Testis (tissue), 3 donors: ENCODE results near the gene NOP16. TPM values are rescaled to one million over a fixed set of nuclear protein-coding genes. Genes with fewer than 3 reads are reported as not detected.
"Not testable (repeated sequence)": the region's sequence is repeated elsewhere in the genome, so short reads cannot be mapped to it uniquely, and the experiment has no call there.

Experiments used
- DNase-seq: peaks from one replicate; pipeline ENCODE4 v3.0.0-alpha.2; 2019
- H3K27ac ChIP-seq, 2 donors: fragments of 200-600 bp; sonication (generic); one replicate each; pipeline ENCODE4 v1.5.1; 2019
- H3K27me3 ChIP-seq: fragments of 200-600 bp; sonication (generic); one replicate; pipeline ENCODE4 v1.5.1; 2019
- H3K36me3 ChIP-seq: fragments of 200-600 bp; sonication (generic); one replicate; pipeline ENCODE4 v1.5.1; 2017; ENCODE audit warnings: low read depth; ENCODE audit errors: missing control alignments
- H3K4me1 ChIP-seq: fragments of 200-600 bp; sonication (generic); one replicate; pipeline ENCODE4 v1.5.1; 2019
- H3K4me3 ChIP-seq, 2 donors: fragments of 200-600 bp; sonication (generic); one replicate each; pipeline ENCODE4 v1.5.1; 2017 to 2019
- H3K9me3 ChIP-seq: fragments of 200-600 bp; sonication (generic); one replicate; pipeline ENCODE4 v1.5.1; 2017
- POLR2A ChIP-seq: fragments of 450-650 bp; IDR thresholded peaks from one replicate; pipeline ENCODE4 v1.6.1; 2017; ENCODE audit warnings: antibody characterized with exemption, mild to moderate bottlenecking, moderate library complexity
- WGBS, 2 donors: methylation state at CpG; one replicate each; pipeline ENCODE4 v1.1.5; 2018; 5-methylcytosine and 5-hydroxymethylcytosine counted together
- intact Hi-C: fragments of 100-400 bp; cut with DNase I; formaldehyde crosslinking; loops from one replicate; pipeline ENCODE4 v1.15.1; 2023; ENCODE audit warnings: low total_unique reads
- polyA plus RNA-seq: library from polyadenylated mRNA; stranded (reverse); fragments of 350-450 nt; fragmentation: Illumina TruSeq; extraction: RNeasy Lipid Tissue Mini Kit (QIAGEN cat#74804); gene quantifications from one replicate; pipeline ENCODE4 v1.2.3, GENCODE V29; 2014; ENCODE audit warnings: low read depth, low replicate concordance; ENCODE audit not compliant: insufficient read depth
- total RNA-seq, 2 donors: library from RNA; depleted of rRNA; stranded (reverse); fragments of >200 nt; gene quantifications; one replicate each; pipeline ENCODE4 v1.2.3, GENCODE V29; 2016
- TF ChIP-seq, protein P1 (sequence below), 3 experiments: fragments of 450-650 bp in 2 of 3; fragments of 200-600 bp in 1 of 3; sonication (generic) in 1 of 3; IDR thresholded peaks; one replicate each; pipeline ENCODE4 v1.5.1; 2016 to 2019; ENCODE audit warnings: antibody characterized with exemption in 3 of 3, mild to moderate bottlenecking in 2 of 3, moderate library complexity in 1 of 3

The NOP16 gene
- total and polyA plus RNA-seq, 3 donors from 2014 or later, result 19.1 to 23.6 (median 19.2) TPM

DNA sequence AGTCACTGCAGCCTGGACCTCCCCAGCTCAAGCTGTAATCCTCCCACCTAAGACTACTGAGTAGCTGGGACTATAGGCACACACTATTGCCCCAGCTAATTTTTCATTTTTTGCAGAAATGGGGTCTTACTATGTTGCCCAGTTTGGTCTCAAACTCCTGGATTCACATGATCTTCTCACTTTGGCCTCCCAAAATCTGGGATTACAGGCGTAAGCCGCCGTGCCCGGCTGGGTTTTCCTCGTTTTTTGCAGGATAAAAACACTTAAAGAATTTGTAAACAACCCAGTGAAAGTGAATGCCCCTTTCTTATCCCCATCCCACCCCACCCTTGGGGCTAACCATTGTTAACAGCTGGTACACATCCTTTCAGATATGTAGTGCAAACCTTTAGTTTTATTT lies 20.2 kb upstream of the NOP16 start:
- no peak overlapping the region for H3K4me3 ChIP-seq
- intact Hi-C loops, result no loop called here
- H3K27ac ChIP-seq, result no peak overlapping the region
- no peak for TF ChIP-seq POLR2A
- TF ChIP-seq, protein P1, sequence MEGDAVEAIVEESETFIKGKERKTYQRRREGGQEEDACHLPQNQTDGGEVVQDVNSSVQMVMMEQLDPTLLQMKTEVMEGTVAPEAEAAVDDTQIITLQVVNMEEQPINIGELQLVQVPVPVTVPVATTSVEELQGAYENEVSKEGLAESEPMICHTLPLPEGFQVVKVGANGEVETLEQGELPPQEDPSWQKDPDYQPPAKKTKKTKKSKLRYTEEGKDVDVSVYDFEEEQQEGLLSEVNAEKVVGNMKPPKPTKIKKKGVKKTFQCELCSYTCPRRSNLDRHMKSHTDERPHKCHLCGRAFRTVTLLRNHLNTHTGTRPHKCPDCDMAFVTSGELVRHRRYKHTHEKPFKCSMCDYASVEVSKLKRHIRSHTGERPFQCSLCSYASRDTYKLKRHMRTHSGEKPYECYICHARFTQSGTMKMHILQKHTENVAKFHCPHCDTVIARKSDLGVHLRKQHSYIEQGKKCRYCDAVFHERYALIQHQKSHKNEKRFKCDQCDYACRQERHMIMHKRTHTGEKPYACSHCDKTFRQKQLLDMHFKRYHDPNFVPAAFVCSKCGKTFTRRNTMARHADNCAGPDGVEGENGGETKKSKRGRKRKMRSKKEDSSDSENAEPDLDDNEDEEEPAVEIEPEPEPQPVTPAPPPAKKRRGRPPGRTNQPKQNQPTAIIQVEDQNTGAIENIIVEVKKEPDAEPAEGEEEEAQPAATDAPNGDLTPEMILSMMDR (IDR thresholded peaks at IDR 0.05), result no peak
- peaks cover 15% of the 10 kb centered on the region for H3K4me1 ChIP-seq
- no peak for DNase-seq
- H3K9me3 ChIP-seq, result no peaks in the 10 kb centered on the region
- 89 to 95% methylated on average over 5 of the region's 5 CpGs for WGBS, 2 donors
- H3K36me3 ChIP-seq, result no peaks in the 10 kb centered on the region
- H3K27me3 ChIP-seq, result no peaks in the 10 kb centered on the region

DNA sequence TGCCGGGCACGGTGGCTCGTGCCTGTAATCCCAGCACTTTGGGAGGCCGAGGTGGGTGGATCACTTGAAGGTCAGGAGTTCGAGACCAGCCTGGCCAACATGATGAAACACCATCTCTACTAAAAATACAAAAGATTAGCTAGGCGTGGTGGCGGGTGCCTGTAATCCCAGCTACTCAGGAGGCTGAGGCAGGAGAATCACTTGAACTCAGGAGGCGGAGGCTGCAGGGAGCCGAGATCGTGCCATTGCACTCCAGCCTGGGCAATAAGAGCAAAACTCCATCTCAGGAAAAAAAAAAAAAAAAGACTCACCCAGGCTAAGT lies 19.8 kb upstream of the NOP16 start:
- WGBS, 2 donors, result 89 to 93% methylated on average over 10 of the region's 10 CpGs
- H3K36me3 ChIP-seq, DNase-seq, intact Hi-C loops, H3K9me3 ChIP-seq, H3K27ac ChIP-seq, H3K4me3 ChIP-seq, H3K27me3 ChIP-seq: not testable (repeated sequence)
- peaks cover 12% of the 10 kb centered on the region for H3K4me1 ChIP-seq

DNA sequence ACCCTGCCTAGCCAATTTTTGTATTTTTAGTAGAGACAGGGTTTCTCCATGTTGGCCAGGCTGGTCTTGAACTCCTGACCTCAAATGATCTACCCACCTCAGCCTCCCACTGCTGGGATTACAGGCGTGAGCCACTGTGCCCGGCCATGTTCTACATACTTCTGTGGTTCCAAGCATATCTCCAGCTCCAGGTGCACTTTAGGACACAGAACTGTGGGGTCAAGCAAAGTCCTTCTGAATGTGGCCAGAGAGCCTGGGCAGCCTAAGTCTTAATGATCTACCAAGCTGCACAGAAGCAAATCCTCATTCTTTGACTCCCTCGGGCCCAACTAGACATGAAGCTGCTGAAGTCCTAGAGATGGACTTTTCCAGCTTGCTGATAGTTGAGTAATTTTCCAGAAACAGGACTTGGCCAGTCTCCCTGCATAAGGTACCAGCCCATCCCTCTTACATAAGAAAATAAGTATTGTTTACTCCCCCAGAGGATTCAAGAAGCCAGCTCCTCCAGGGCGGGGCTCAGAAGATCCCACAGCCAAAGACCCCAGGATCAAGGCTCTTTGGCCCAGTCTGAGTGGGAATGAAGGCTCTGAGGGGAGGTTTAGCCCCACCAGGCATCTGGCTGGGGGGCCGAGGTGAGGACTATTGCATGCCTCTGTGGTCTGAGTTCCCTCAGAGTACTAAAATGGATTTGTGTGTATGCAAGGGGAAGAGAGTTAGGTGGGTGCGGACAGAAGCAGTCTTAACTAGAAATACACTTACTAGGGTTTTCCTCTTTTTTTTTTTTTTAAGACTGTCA lies 19.3 kb upstream of the NOP16 start:
- DNase-seq, result peak; percentile 33
- H3K4me3 ChIP-seq, result no peak overlapping the region
- H3K27me3 ChIP-seq, result no peaks in the 10 kb centered on the region
- H3K4me1 ChIP-seq, result peaks cover 6% of the 10 kb centered on the region
- no peaks in the 10 kb centered on the region for H3K9me3 ChIP-seq
- 73 to 86% methylated on average over 6 of the region's 6 CpGs for whole genome bisulfite sequencing, 2 donors
- no peak overlapping the region for H3K27ac ChIP-seq
- intact Hi-C loops, result no loop called here
- no peaks in the 10 kb centered on the region for H3K36me3 ChIP-seq
- TF ChIP-seq, protein P1 (IDR thresholded peaks at IDR 0.05), result no peak
- TF ChIP-seq POLR2A, result no peak

DNA sequence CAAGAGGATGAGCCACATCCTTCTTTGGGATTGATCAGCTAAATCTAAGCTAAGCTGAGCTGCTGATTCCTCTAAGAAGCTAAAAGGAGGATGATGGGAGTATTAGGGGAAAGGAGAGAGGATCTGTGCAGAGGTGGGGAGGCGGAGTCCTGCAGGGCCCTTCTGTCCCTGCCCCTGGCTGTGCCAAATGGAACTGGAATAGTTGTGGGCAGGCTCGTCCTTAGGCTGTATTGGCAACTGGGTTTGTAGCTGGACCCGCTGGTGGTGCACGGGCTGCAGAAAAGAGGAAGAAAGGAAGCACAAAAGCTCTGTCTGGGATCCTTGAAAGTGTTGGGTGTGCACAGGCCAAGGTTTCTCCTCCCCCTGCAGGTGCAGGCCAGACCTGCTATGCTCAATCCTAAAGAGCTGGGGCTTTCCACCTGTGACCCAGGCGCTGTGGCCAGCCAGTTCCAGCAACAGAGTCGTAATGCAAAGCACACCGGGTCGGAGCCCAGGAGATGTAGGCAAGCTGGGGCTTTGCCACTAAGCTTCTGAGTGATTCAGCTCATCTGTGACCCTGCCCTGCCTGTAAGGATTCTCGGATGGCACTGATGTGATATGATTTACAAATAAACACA lies 18.1 kb upstream of the NOP16 start:
- DNase-seq, result no peak
- intact Hi-C loops, result no loop called here
- no peaks in the 10 kb centered on the region for H3K27me3 ChIP-seq
- no peaks in the 10 kb centered on the region for H3K4me1 ChIP-seq
- no peak overlapping the region for H3K4me3 ChIP-seq
- WGBS, 2 donors, result 84 to 88% methylated on average over 9 of the region's 9 CpGs
- H3K27ac ChIP-seq, result no peak overlapping the region
- H3K9me3 ChIP-seq, result no peaks in the 10 kb centered on the region
- no peaks in the 10 kb centered on the region for H3K36me3 ChIP-seq
- TF ChIP-seq, protein P1 (IDR thresholded peaks at IDR 0.05), result no peak
- TF ChIP-seq POLR2A, result no peak

DNA sequence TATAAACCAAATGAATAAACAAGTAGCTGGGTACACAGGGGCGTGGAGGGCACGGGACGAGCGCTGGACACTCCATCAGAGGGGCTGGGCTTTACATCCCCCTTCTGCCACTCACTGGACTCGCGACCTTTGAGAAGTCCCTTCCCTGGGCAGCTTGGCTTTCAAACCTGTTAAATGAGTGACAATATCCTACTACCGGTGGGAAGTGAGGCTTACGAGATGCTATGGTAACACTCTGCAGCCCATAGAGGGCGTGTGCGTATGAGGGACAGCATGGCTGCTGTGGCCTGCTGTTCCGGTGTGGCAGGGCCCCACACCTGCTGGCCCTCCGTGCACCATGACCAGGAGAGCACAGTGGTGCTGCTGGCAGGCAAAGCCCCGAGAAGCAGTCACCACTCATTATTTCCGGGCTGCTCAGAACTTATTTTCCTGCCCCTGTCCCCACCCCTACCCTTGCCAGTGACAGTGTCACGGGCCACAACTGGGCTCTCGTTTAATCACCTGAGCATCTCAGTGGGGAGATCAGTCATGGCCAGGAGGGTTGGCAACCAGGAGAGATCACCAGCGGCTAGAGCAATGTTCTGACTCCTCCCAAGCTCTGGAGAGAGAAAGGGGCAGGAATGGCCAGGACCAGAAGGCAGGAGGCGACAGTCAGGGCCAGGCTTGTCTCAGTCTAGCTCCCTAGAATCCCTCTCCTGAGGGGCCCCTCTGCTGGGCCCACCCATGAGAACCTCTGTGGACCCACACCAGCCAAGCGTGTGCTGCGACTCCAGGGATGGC lies 17.4 kb upstream of the NOP16 start:
- TF ChIP-seq, protein P1 (IDR thresholded peaks at IDR 0.05), result no peak
- no peak for TF ChIP-seq POLR2A
- DNase-seq, result no peak
- no peaks in the 10 kb centered on the region for H3K36me3 ChIP-seq
- H3K4me3 ChIP-seq, result no peak overlapping the region
- WGBS, 2 donors, result 89 to 98% methylated on average over 14 to 20 of the region's 20 CpGs
- no peaks in the 10 kb centered on the region for H3K4me1 ChIP-seq
- intact Hi-C loops, result no loop called here
- H3K27ac ChIP-seq, result no peak overlapping the region
- H3K27me3 ChIP-seq, result no peaks in the 10 kb centered on the region
- no peaks in the 10 kb centered on the region for H3K9me3 ChIP-seq
